Liver (tissue), 3 donors: ENCODE results near the gene TYRO3.

Experiments
- GABPA ChIP-seq, 2 donors: IDR thresholded peaks in 1 of 2; conservative IDR thresholded peaks in 1 of 2; 2 replicates each; pipeline ENCODE4 v1.6.1; 2016; ENCODE audit warnings: antibody characterized with exemption in 2 of 2, mild to moderate bottlenecking in 1 of 2, moderate library complexity in 1 of 2
- NR2F2 ChIP-seq: IDR thresholded peaks from 2 replicates; pipeline ENCODE4 v1.6.1; 2016; ENCODE audit warnings: antibody characterized with exemption
- TF ChIP-seq, protein P1 (sequence below): IDR thresholded peaks from 2 replicates; pipeline ENCODE4 v1.6.1; 2016; ENCODE audit warnings: antibody characterized with exemption
- TF ChIP-seq, protein P2 (sequence below): fragments of 150-350 bp; IDR thresholded peaks from 2 replicates; pipeline ENCODE4 v1.5.1; 2017; ENCODE audit warnings: improper control_type of control experiment, low read depth, low read length; ENCODE audit not compliant: missing input control
- TF ChIP-seq, protein P3 (sequence below): IDR thresholded peaks from 2 replicates; pipeline ENCODE4 v1.6.1; 2016; ENCODE audit warnings: antibody characterized with exemption, mild to moderate bottlenecking
- donor health status: healthy.
- donor health status: healthy.

DNA sequence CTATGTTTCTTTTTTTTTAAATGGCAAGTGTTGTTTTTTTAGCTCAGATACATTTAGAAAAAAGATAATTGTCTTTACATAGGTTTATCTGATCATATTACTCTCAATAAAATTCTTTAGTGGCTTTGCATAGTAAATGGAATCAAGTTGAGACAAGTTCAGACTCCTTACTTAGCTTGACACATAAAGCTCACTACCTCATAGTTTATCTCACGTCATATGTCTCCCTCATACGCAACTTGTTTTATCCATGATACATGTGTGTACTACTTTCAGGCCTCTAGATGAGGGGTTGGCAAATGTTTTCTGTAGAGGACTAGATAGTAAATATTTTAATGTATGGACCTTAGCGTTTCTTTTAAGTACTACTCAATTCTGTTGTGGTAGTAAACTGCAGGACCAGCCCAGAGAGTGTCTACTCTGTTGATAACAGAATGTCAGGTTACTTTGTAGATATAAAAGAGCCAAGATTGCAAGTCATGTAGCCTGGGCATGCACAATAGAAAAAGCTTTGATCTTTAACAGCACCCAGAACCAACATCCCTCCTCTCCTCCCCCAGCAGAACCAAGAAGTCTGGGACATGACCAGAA lies 73.0 kb downstream of the TYRO3 start:
- TF ChIP-seq, protein P1, sequence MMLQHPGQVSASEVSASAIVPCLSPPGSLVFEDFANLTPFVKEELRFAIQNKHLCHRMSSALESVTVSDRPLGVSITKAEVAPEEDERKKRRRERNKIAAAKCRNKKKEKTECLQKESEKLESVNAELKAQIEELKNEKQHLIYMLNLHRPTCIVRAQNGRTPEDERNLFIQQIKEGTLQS, result no peak
- TF ChIP-seq, protein P2, sequence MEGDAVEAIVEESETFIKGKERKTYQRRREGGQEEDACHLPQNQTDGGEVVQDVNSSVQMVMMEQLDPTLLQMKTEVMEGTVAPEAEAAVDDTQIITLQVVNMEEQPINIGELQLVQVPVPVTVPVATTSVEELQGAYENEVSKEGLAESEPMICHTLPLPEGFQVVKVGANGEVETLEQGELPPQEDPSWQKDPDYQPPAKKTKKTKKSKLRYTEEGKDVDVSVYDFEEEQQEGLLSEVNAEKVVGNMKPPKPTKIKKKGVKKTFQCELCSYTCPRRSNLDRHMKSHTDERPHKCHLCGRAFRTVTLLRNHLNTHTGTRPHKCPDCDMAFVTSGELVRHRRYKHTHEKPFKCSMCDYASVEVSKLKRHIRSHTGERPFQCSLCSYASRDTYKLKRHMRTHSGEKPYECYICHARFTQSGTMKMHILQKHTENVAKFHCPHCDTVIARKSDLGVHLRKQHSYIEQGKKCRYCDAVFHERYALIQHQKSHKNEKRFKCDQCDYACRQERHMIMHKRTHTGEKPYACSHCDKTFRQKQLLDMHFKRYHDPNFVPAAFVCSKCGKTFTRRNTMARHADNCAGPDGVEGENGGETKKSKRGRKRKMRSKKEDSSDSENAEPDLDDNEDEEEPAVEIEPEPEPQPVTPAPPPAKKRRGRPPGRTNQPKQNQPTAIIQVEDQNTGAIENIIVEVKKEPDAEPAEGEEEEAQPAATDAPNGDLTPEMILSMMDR, result no peak
- TF ChIP-seq, protein P3, sequence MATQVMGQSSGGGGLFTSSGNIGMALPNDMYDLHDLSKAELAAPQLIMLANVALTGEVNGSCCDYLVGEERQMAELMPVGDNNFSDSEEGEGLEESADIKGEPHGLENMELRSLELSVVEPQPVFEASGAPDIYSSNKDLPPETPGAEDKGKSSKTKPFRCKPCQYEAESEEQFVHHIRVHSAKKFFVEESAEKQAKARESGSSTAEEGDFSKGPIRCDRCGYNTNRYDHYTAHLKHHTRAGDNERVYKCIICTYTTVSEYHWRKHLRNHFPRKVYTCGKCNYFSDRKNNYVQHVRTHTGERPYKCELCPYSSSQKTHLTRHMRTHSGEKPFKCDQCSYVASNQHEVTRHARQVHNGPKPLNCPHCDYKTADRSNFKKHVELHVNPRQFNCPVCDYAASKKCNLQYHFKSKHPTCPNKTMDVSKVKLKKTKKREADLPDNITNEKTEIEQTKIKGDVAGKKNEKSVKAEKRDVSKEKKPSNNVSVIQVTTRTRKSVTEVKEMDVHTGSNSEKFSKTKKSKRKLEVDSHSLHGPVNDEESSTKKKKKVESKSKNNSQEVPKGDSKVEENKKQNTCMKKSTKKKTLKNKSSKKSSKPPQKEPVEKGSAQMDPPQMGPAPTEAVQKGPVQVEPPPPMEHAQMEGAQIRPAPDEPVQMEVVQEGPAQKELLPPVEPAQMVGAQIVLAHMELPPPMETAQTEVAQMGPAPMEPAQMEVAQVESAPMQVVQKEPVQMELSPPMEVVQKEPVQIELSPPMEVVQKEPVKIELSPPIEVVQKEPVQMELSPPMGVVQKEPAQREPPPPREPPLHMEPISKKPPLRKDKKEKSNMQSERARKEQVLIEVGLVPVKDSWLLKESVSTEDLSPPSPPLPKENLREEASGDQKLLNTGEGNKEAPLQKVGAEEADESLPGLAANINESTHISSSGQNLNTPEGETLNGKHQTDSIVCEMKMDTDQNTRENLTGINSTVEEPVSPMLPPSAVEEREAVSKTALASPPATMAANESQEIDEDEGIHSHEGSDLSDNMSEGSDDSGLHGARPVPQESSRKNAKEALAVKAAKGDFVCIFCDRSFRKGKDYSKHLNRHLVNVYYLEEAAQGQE, result no peak
- TF ChIP-seq NR2F2, result no peak
- TF ChIP-seq GABPA (IDR thresholded peaks at IDR 0.05 in 1 of 2, conservative IDR thresholded peaks at IDR 0.05 in 1 of 2), result no peak
